Neural progenitor cell (in vitro differentiated cells): ENCODE results near the gene MAGEB1. TPM values are rescaled to one million over a fixed set of nuclear protein-coding genes. Genes with fewer than 3 reads are reported as not detected.
A peak's percentile ranks its signal among the peaks of the same experiment; 100 is the strongest.

Experiments used
- DNase-seq: peaks from one replicate; pipeline ENCODE4 v3.0.0-alpha.2; 2016; ENCODE audit warnings: low spot score
- H2AFZ ChIP-seq: fragments of 200-600 bp; sonication (generic); replicated peaks from 2 replicates; pipeline ENCODE4 v1.6.1; 2016; ENCODE audit warnings: antibody characterized with exemption
- H3F3A ChIP-seq: fragments of 200-600 bp; sonication (generic); 2 replicates; pipeline ENCODE4 v1.6.1; 2016; ENCODE audit warnings: antibody characterized with exemption, low read depth
- H3K27ac ChIP-seq: fragments of 200-600 bp; sonication (generic); 2 replicates; pipeline ENCODE4 v1.5.1; 2016; ENCODE audit warnings: mild to moderate bottlenecking
- H3K27me3 ChIP-seq: fragments of 200-600 bp; sonication (generic); 2 replicates; pipeline ENCODE4 v1.6.1; 2016; ENCODE audit warnings: mild to moderate bottlenecking, moderate library complexity
- H3K36me3 ChIP-seq: fragments of 200-600 bp; sonication (generic); 2 replicates; pipeline ENCODE4 v1.5.1; 2016
- H3K4me1 ChIP-seq: fragments of 200-600 bp; sonication (generic); 2 replicates; pipeline ENCODE4 v1.6.1; 2016; ENCODE audit warnings: mixed run types
- H3K4me2 ChIP-seq: fragments of 200-600 bp; sonication (generic); 2 replicates; pipeline ENCODE4 v1.6.1; 2016
- H3K4me3 ChIP-seq: fragments of 200-600 bp; sonication (generic); 2 replicates; pipeline ENCODE4 v1.5.1; 2016
- H3K79me2 ChIP-seq: fragments of 200-600 bp; sonication (generic); 2 replicates; pipeline ENCODE4 v1.6.1; 2016; ENCODE audit warnings: low read depth
- H3K9ac ChIP-seq: fragments of 200-600 bp; sonication (generic); 2 replicates; pipeline ENCODE4 v1.6.1; 2016
- H3K9me3 ChIP-seq: fragments of 200-600 bp; sonication (generic); 2 replicates; pipeline ENCODE4 v1.5.1; 2016; ENCODE audit warnings: low read depth
- H4K20me1 ChIP-seq: fragments of 200-600 bp; sonication (generic); 2 replicates; pipeline ENCODE4 v1.6.1; 2016; ENCODE audit warnings: low read depth
- H3K27ac Mint-ChIP-seq: 3 replicates; pipeline ENCODE4 v1.8.0; 2021; ENCODE audit warnings: mixed read lengths
- H3K27me3 Mint-ChIP-seq: 2 replicates; pipeline ENCODE4 v1.8.0; 2022; ENCODE audit warnings: low read depth, mild to moderate bottlenecking, inconsistent platforms, moderate library complexity, mixed read lengths; ENCODE audit not compliant: insufficient read depth
- H3K36me3 Mint-ChIP-seq: 3 replicates; pipeline ENCODE4 v1.8.0; 2021; ENCODE audit warnings: mixed read lengths
- H3K4me1 Mint-ChIP-seq: 3 replicates; pipeline ENCODE4 v1.8.0; 2021; ENCODE audit warnings: mixed read lengths
- H3K4me3 Mint-ChIP-seq: 3 replicates; pipeline ENCODE4 v1.8.0; 2021; ENCODE audit warnings: mild to moderate bottlenecking, moderate library complexity, mixed read lengths
- H3K9me3 Mint-ChIP-seq: 3 replicates; pipeline ENCODE4 v1.8.0; 2020; ENCODE audit warnings: mixed read lengths
- CTCF ChIP-seq: fragments of 200-600 bp; sonication (generic); IDR thresholded peaks from 2 replicates; pipeline ENCODE4 v1.5.1; 2017; ENCODE audit warnings: antibody characterized with exemption, mild to moderate bottlenecking
- EZH2 ChIP-seq: fragments of 200-600 bp; sonication (generic); IDR thresholded peaks from 2 replicates; pipeline ENCODE4 v1.6.1; 2017; ENCODE audit warnings: antibody characterized with exemption, mild to moderate bottlenecking, moderate library complexity
- EZH2phosphoT487 ChIP-seq: fragments of 200-600 bp; sonication (generic); IDR thresholded peaks from 2 replicates; pipeline ENCODE4 v1.6.1; 2017; ENCODE audit warnings: antibody characterized with exemption
- total RNA-seq: library from RNA; depleted of rRNA; stranded (reverse); fragments of >200 nt; gene quantifications from 2 replicates; pipeline ENCODE4 v1.2.3, GENCODE V29; 2015; ENCODE audit warnings: low replicate concordance

MAGEB1 gene
- total RNA-seq, 1 donor from 2014 or later = not detected

GRCh38 chrX:30270639-30271038 lies 23.7 kb downstream of the MAGEB1 start:
- Histone ChIP-seq H3K36me3 (no peaks in the 10 kb centered on the region), H3F3A (no peaks in the 10 kb centered on the region), H3K27me3 (no peaks in the 10 kb centered on the region), H3K4me3 (no peak overlapping the region), H3K4me1 (no peaks in the 10 kb centered on the region), H4K20me1 (no peaks in the 10 kb centered on the region), H3K9me3 (peaks cover 5% of the 10 kb centered on the region), H3K79me2 (no peaks in the 10 kb centered on the region), H3K9ac (no peak overlapping the region), H2AFZ (no peak overlapping the region), H3K27ac (no peak overlapping the region), H3K4me2 (no peak overlapping the region)
- no peaks in the 10 kb centered on the region for H3K9me3 Mint-ChIP-seq
- TF ChIP-seq EZH2phosphoT487 = no peak
- TF ChIP-seq CTCF = no peak
- no peak for TF ChIP-seq EZH2
- no peak overlapping the region for H3K27ac Mint-ChIP-seq
- no peak for DNase-seq
- no peak overlapping the region for H3K4me3 Mint-ChIP-seq
- H3K27me3 Mint-ChIP-seq = no peaks in the 10 kb centered on the region
- no peaks in the 10 kb centered on the region for H3K36me3 Mint-ChIP-seq
- H3K4me1 Mint-ChIP-seq = no peaks in the 10 kb centered on the region

- H3K79me2 ChIP-seq = no peaks in the 10 kb centered on the region
- H3K4me1 ChIP-seq = no peaks in the 10 kb centered on the region
- H3K27ac Mint-ChIP-seq = no peak overlapping the region
- no peaks in the 10 kb centered on the region for H3K27me3 ChIP-seq
- no peaks in the 10 kb centered on the region for H4K20me1 ChIP-seq
- H3K4me3 ChIP-seq = no peak overlapping the region
- no peak overlapping the region for H3K4me2 ChIP-seq
- no peak overlapping the region for H3K4me3 Mint-ChIP-seq
- H3K36me3 ChIP-seq = no peaks in the 10 kb centered on the region
- peak; percentile 7 for DNase-seq
- H2AFZ ChIP-seq = no peak overlapping the region
- H3K9me3 ChIP-seq = no peaks in the 10 kb centered on the region
- H3K27me3 Mint-ChIP-seq = no peaks in the 10 kb centered on the region
- H3K9ac ChIP-seq = no peak overlapping the region
- TF ChIP-seq CTCF = peak; percentile 44
- TF ChIP-seq EZH2phosphoT487 = no peak
- H3F3A ChIP-seq = no peaks in the 10 kb centered on the region
- H3K4me1 Mint-ChIP-seq = no peaks in the 10 kb centered on the region
- no peaks in the 10 kb centered on the region for H3K9me3 Mint-ChIP-seq
- H3K27ac ChIP-seq = no peak overlapping the region
- H3K36me3 Mint-ChIP-seq = no peaks in the 10 kb centered on the region
Observed at GRCh38 chrX:30275498-30275897, 28.6 kb downstream of the MAGEB1 start.

GRCh38 chrX:30278365-30278764 lies 31.4 kb downstream of the MAGEB1 start:
- DNase-seq = no peak
- no peaks in the 10 kb centered on the region for H4K20me1 ChIP-seq
- Mint-ChIP-seq H3K4me3 (no peak overlapping the region), H3K27ac (no peak overlapping the region), H3K36me3 (no peaks in the 10 kb centered on the region), H3K9me3 (peaks cover 2% of the 10 kb centered on the region), H3K4me1 (no peaks in the 10 kb centered on the region), H3K27me3 (no peaks in the 10 kb centered on the region)
- H3K9ac ChIP-seq = no peak overlapping the region
- H3K4me1 ChIP-seq = no peaks in the 10 kb centered on the region
- no peak overlapping the region for H3K4me2 ChIP-seq
- H3K79me2 ChIP-seq = no peaks in the 10 kb centered on the region
- H3K36me3 ChIP-seq = no peaks in the 10 kb centered on the region
- H3K27ac ChIP-seq = no peak overlapping the region
- no peaks in the 10 kb centered on the region for H3F3A ChIP-seq
- no peak for TF ChIP-seq EZH2phosphoT487
- H2AFZ ChIP-seq = no peak overlapping the region
- H3K27me3 ChIP-seq = no peaks in the 10 kb centered on the region
- no peak overlapping the region for H3K4me3 ChIP-seq
- no peaks in the 10 kb centered on the region for H3K9me3 ChIP-seq

- Histone ChIP-seq H3K36me3 (no peaks in the 10 kb centered on the region), H3K9me3 (no peaks in the 10 kb centered on the region)
- no peak overlapping the region for H3K27ac Mint-ChIP-seq
Observed at GRCh38 chrX:30280428-30280827, 33.5 kb downstream of the MAGEB1 start.

More at GRCh38 chrX:30280428-30280827, 33.5 kb downstream of the MAGEB1 start:
- no peaks in the 10 kb centered on the region for H3K36me3 Mint-ChIP-seq
- H3F3A ChIP-seq = no peaks in the 10 kb centered on the region
- H4K20me1 ChIP-seq = no peaks in the 10 kb centered on the region
- H3K79me2 ChIP-seq = no peaks in the 10 kb centered on the region
- H3K9me3 Mint-ChIP-seq = peaks cover 2% of the 10 kb centered on the region
- no peak overlapping the region for H3K4me3 ChIP-seq
- H3K9ac ChIP-seq = no peak overlapping the region
- no peak overlapping the region for H2AFZ ChIP-seq
- no peak overlapping the region for H3K4me2 ChIP-seq
- H3K4me1 Mint-ChIP-seq = no peaks in the 10 kb centered on the region
- H3K27me3 Mint-ChIP-seq = no peaks in the 10 kb centered on the region
- no peak overlapping the region for H3K27ac ChIP-seq
- DNase-seq = no peak
- H3K4me1 ChIP-seq = no peaks in the 10 kb centered on the region
- TF ChIP-seq EZH2phosphoT487 (no peak), EZH2 (no peak), CTCF (no peak)
- no peak overlapping the region for H3K4me3 Mint-ChIP-seq
- no peaks in the 10 kb centered on the region for H3K27me3 ChIP-seq
